Subcutaneous abdominal adipose tissue (tissue), 5 donors: Measurements from ENCODE around the gene CAPS.

Source experiments
- H3K27ac ChIP-seq: one replicate; pipeline ENCODE4 v1.7.0; 2013; ENCODE audit warnings: low read depth, mild to moderate bottlenecking, inconsistent platforms, low read length, moderate library complexity
- H3K27me3 ChIP-seq, 5 donors: one replicate each; pipeline ENCODE4 v1.7.0; 2013; ENCODE audit warnings: low read length in 5 of 5, inconsistent platforms in 1 of 5; ENCODE audit not compliant: control insufficient read depth in 5 of 5, insufficient read depth in 4 of 5
- H3K36me3 ChIP-seq, 5 donors: one replicate each; pipeline ENCODE4 v1.7.0; 2013; ENCODE audit warnings: low read length in 5 of 5; ENCODE audit not compliant: control insufficient read depth in 5 of 5, insufficient read depth in 5 of 5
- H3K4me1 ChIP-seq, 5 donors: one replicate each; pipeline ENCODE4 v1.7.0; 2013; ENCODE audit warnings: low read length in 5 of 5, mild to moderate bottlenecking in 3 of 5, moderate library complexity in 1 of 5; ENCODE audit not compliant: control insufficient read depth in 5 of 5, insufficient read depth in 5 of 5
- H3K4me3 ChIP-seq, 5 donors: one replicate each; pipeline ENCODE4 v1.7.0; 2013; ENCODE audit warnings: low read length in 5 of 5, low read depth in 1 of 5
- H3K9ac ChIP-seq, 5 donors: one replicate each; pipeline ENCODE4 v1.7.0; 2013; ENCODE audit warnings: low read length in 5 of 5, mild to moderate bottlenecking in 4 of 5, moderate library complexity in 3 of 5
- H3K9me3 ChIP-seq, 5 donors: one replicate each; pipeline ENCODE4 v1.7.0; 2013; ENCODE audit warnings: low read length in 5 of 5; ENCODE audit not compliant: control insufficient read depth in 5 of 5
- donor health status: healthy.
- donor health status: healthy.
- donor health status: healthy.
- donor health status: healthy.
- donor health status: healthy.

The CAPS gene

GRCh38 chr19:5897189-5897969, 16.7 kb upstream of the CAPS start:
- Histone ChIP-seq H3K36me3 (peaks cover 0 to 49% (median 33%) of the 10 kb centered on the region in 5 donors), H3K4me1 (peaks cover 0 to 6% (median 5%) of the 10 kb centered on the region in 5 donors), H3K9ac (no peak overlapping the region), H3K4me3 (no peak overlapping the region), H3K27me3 (peaks cover under 1 to 3% (median 2%) of the 10 kb centered on the region in 5 donors), H3K27ac (no peak overlapping the region), H3K9me3 (no peaks in the 10 kb centered on the region)

GRCh38 chr19:5899728-5900526, 14.1 kb upstream of the CAPS start:
- Histone ChIP-seq H3K27ac (no peak overlapping the region), H3K4me3 (no peak overlapping the region), H3K9me3 (no peaks in the 10 kb centered on the region), H3K27me3 (peaks cover 0 to 2% (median 0%) of the 10 kb centered on the region in 5 donors), H3K9ac (peak overlapping the region in 1 of 5 donors; percentile 14), H3K36me3 (peaks cover 0 to 38% (median 25%) of the 10 kb centered on the region in 5 donors), H3K4me1 (peaks cover 5 to 24% (median 15%) of the 10 kb centered on the region in 5 donors)

GRCh38 chr19:5900976-5901375, 13.1 kb upstream of the CAPS start:
- Histone ChIP-seq H3K36me3 (peaks cover 0 to 27% (median 14%) of the 10 kb centered on the region in 5 donors), H3K4me1 (peaks cover 5 to 34% (median 25%) of the 10 kb centered on the region in 5 donors), H3K9ac (peak overlapping the region in 1 of 5 donors; percentile 41), H3K4me3 (no peak overlapping the region), H3K27me3 (peaks cover 0 to 2% (median 0%) of the 10 kb centered on the region in 5 donors), H3K27ac (no peak overlapping the region), H3K9me3 (no peaks in the 10 kb centered on the region)

- no peaks in the 10 kb centered on the region for H3K9me3 ChIP-seq
- H3K36me3 ChIP-seq = peaks cover 0 to 10% (median 5%) of the 10 kb centered on the region in 5 donors
- H3K27me3 ChIP-seq = peaks cover 0 to 2% (median 0%) of the 10 kb centered on the region in 5 donors
- peaks cover 5 to 36% (median 27%) of the 10 kb centered on the region in 5 donors for H3K4me1 ChIP-seq
- peak overlapping the region; percentile 87 to 100 (median 97) for H3K9ac ChIP-seq
- peak overlapping the region; percentile 80 for H3K27ac ChIP-seq
- H3K4me3 ChIP-seq = peak overlapping the region; percentile 94 to 98 (median 97)
Observed at GRCh38 chr19:5903056-5903623, 10.9 kb upstream of the CAPS start.

- Histone ChIP-seq H3K9me3 (no peaks in the 10 kb centered on the region), H3K4me1 (peaks cover 5 to 36% (median 27%) of the 10 kb centered on the region in 5 donors)
Observed at GRCh38 chr19:5903624-5904351, 10.3 kb upstream of the CAPS start, which contains the start of gene NDUFA11. TSS of gene NDUFA11 (minus strand) at chr19:5903790. CDS start at chr19:5903708, 82 bp downstream.

GRCh38 chr19:5904352-5905113, 9.5 kb upstream of the CAPS start, which contains the start of gene VMAC:
TSS of gene VMAC (plus strand) at chr19:5904872. CDS start at chr19:5904891, 19 bp downstream.
- H3K9ac ChIP-seq = peak within 1 kb of the TSS; percentile 73 to 100 (median 97)
- H3K4me1 ChIP-seq = peaks cover 5 to 36% (median 27%) of the 10 kb centered on the region in 5 donors
- H3K9me3 ChIP-seq = no peaks in the 10 kb centered on the region
- peak within 1 kb of the TSS; percentile 91 to 97 (median 96) for H3K4me3 ChIP-seq
- H3K36me3 ChIP-seq = peaks cover 0 to 18% (median 13%) of the 10 kb centered on the region in 5 donors
- peaks cover 0 to 2% (median 0%) of the 10 kb centered on the region in 5 donors for H3K27me3 ChIP-seq
- H3K27ac ChIP-seq = peak within 1 kb of the TSS; percentile 80

More at GRCh38 chr19:5903624-5904351, 10.3 kb upstream of the CAPS start, which contains the start of gene NDUFA11:
- Histone ChIP-seq H3K4me3 (peak within 1 kb of the TSS; percentile 94 to 98 (median 97)), H3K36me3 (peaks cover 0 to 11% (median 7%) of the 10 kb centered on the region in 5 donors), H3K27ac (peak within 1 kb of the TSS; percentile 80), H3K27me3 (peaks cover 0 to 2% (median 0%) of the 10 kb centered on the region in 5 donors), H3K9ac (peak within 1 kb of the TSS; percentile 87 to 100 (median 97))

- H3K4me1 ChIP-seq = peaks cover 5 to 36% (median 27%) of the 10 kb centered on the region in 5 donors
- peak overlapping the region; percentile 73 to 97 (median 91) for H3K9ac ChIP-seq
- H3K4me3 ChIP-seq = peak overlapping the region; percentile 84 to 96 (median 91)
- H3K27ac ChIP-seq = no peak overlapping the region
- peaks cover 0 to 2% (median 0%) of the 10 kb centered on the region in 5 donors for H3K27me3 ChIP-seq
- no peaks in the 10 kb centered on the region for H3K9me3 ChIP-seq
- H3K36me3 ChIP-seq = peaks cover 0 to 24% (median 19%) of the 10 kb centered on the region in 5 donors
Observed at GRCh38 chr19:5905114-5905778, 8.8 kb upstream of the CAPS start.

- Histone ChIP-seq H3K9me3 (no peaks in the 10 kb centered on the region), H3K36me3 (peaks cover 0 to 18% (median 16%) of the 10 kb centered on the region in 5 donors), H3K4me3 (no peak overlapping the region), H3K27me3 (peaks cover 0 to 2% (median 0%) of the 10 kb centered on the region in 5 donors), H3K9ac (no peak overlapping the region), H3K27ac (no peak overlapping the region), H3K4me1 (peaks cover 5 to 34% (median 25%) of the 10 kb centered on the region in 5 donors)
Observed at GRCh38 chr19:5907241-5907640, 6.8 kb upstream of the CAPS start.
